Liver (tissue), 9 donors: Measurements from ENCODE around the gene ANKRD11. TPM values are rescaled to one million over a fixed set of nuclear protein-coding genes. Genes with fewer than 3 reads are reported as not detected.
"Not testable (repeated sequence)": the region's sequence is repeated elsewhere in the genome, so short reads cannot be mapped to it uniquely, and the experiment has no call there.

Experiments
- DNase-seq: peaks from one replicate; pipeline ENCODE4 v3.0.0-alpha.2; 2017; ENCODE audit warnings: low spot score
- H3K27ac ChIP-seq, 2 donors: one replicate each; pipeline ENCODE4 v1.7.0; 2013; ENCODE audit warnings: inconsistent platforms in 2 of 2, low read length in 2 of 2, control low read depth in 1 of 2, low read depth in 1 of 2, mild to moderate bottlenecking in 1 of 2
- H3K27me3 ChIP-seq, 4 donors: one replicate each; pipeline versions ENCODE4 v1.6.1 to v1.7.0; 2013; ENCODE audit warnings: low read length in 3 of 4, inconsistent platforms in 1 of 4, mild to moderate bottlenecking in 1 of 4, moderate library complexity in 1 of 4; ENCODE audit not compliant: control insufficient read depth in 4 of 4, insufficient read depth in 4 of 4
- H3K36me3 ChIP-seq, 4 donors: one replicate each; pipeline versions ENCODE4 v1.6.1 to v1.7.0; 2013; ENCODE audit warnings: low read length in 3 of 4, mild to moderate bottlenecking in 3 of 4, low read depth in 1 of 4, moderate library complexity in 1 of 4; ENCODE audit not compliant: control insufficient read depth in 4 of 4, insufficient read depth in 3 of 4
- H3K4me1 ChIP-seq, 4 donors: one replicate each; pipeline versions ENCODE4 v1.6.1 to v1.7.0; 2013; ENCODE audit warnings: low read length in 3 of 4, mild to moderate bottlenecking in 3 of 4, moderate library complexity in 1 of 4; ENCODE audit not compliant: control insufficient read depth in 4 of 4, insufficient read depth in 4 of 4
- H3K4me3 ChIP-seq, 3 donors: one replicate each; pipeline versions ENCODE4 v1.6.1 to v1.7.0; 2013; ENCODE audit warnings: low read length in 3 of 3, control low read depth in 1 of 3, low read depth in 1 of 3, mild to moderate bottlenecking in 1 of 3
- H3K9ac ChIP-seq, 2 donors: one replicate each; pipeline ENCODE4 v1.7.0; 2013; ENCODE audit warnings: low read length in 2 of 2, mild to moderate bottlenecking in 2 of 2, moderate library complexity in 2 of 2, control low read depth in 1 of 2, low read depth in 1 of 2
- H3K9me3 ChIP-seq, 4 donors: one replicate each; pipeline versions ENCODE4 v1.6.1 to v1.7.0; 2013; ENCODE audit warnings: low read length in 3 of 4; ENCODE audit not compliant: control insufficient read depth in 4 of 4
- EGR1 ChIP-seq, 2 donors: IDR thresholded peaks; 2 replicates each; pipeline ENCODE4 v1.6.1; 2016 to 2018; ENCODE audit warnings: antibody characterized with exemption in 2 of 2, low read depth in 2 of 2
- FOXA1 ChIP-seq: IDR thresholded peaks from 2 replicates; pipeline ENCODE4 v1.6.1; 2016; ENCODE audit warnings: antibody characterized with exemption
- FOXA2 ChIP-seq: IDR thresholded peaks from 2 replicates; pipeline ENCODE4 v1.6.1; 2016; ENCODE audit warnings: antibody characterized with exemption
- GABPA ChIP-seq, 2 donors: IDR thresholded peaks in 1 of 2; conservative IDR thresholded peaks in 1 of 2; 2 replicates each; pipeline ENCODE4 v1.6.1; 2016; ENCODE audit warnings: antibody characterized with exemption in 2 of 2, mild to moderate bottlenecking in 1 of 2, moderate library complexity in 1 of 2
- HNF4A ChIP-seq, 2 donors: conservative IDR thresholded peaks; 2 replicates each; pipeline ENCODE4 v1.6.1; 2016; ENCODE audit warnings: antibody characterized with exemption in 2 of 2, mild to moderate bottlenecking in 2 of 2
- HNF4G ChIP-seq: IDR thresholded peaks from 2 replicates; pipeline ENCODE4 v1.6.1; 2016; ENCODE audit warnings: antibody characterized with exemption
- JUND ChIP-seq, 2 donors: IDR thresholded peaks; 2 replicates each; pipeline ENCODE4 v1.6.1; 2016; ENCODE audit warnings: antibody characterized with exemption in 2 of 2
- MAX ChIP-seq: IDR thresholded peaks from 2 replicates; pipeline ENCODE4 v1.6.1; 2016; ENCODE audit warnings: antibody characterized with exemption
- NR2F2 ChIP-seq: IDR thresholded peaks from 2 replicates; pipeline ENCODE4 v1.6.1; 2016; ENCODE audit warnings: antibody characterized with exemption
- RAD21 ChIP-seq, 2 donors: IDR thresholded peaks; 2 replicates each; pipeline ENCODE4 v1.6.1; 2016; ENCODE audit warnings: antibody characterized with exemption in 2 of 2, mild to moderate bottlenecking in 2 of 2
- RXRA ChIP-seq, 2 donors: IDR thresholded peaks; 2 replicates each; pipeline ENCODE4 v1.6.1; 2017 to 2018; ENCODE audit warnings: antibody characterized with exemption in 2 of 2, mild to moderate bottlenecking in 1 of 2
- SP1 ChIP-seq: IDR thresholded peaks from 2 replicates; pipeline ENCODE4 v1.6.1; 2018; ENCODE audit warnings: antibody characterized with exemption, mild to moderate bottlenecking
- TAF1 ChIP-seq: conservative IDR thresholded peaks from 2 replicates; pipeline ENCODE4 v1.6.1; 2016; ENCODE audit warnings: antibody characterized with exemption, mild to moderate bottlenecking
- YY1 ChIP-seq: IDR thresholded peaks from 2 replicates; pipeline ENCODE4 v1.6.1; 2016; ENCODE audit warnings: antibody characterized with exemption, mild to moderate bottlenecking
- ZBTB33 ChIP-seq: IDR thresholded peaks from 2 replicates; pipeline ENCODE4 v1.6.1; 2016; ENCODE audit warnings: antibody characterized with exemption
- WGBS: extraction: QIAGEN DNeasy Blood & Tissue Kit; methylation state at CpG from one replicate; pipeline ENCODE4 v1.1.7; 2013; 5-methylcytosine and 5-hydroxymethylcytosine counted together
- polyA plus RNA-seq, 2 donors: library from polyadenylated mRNA; stranded (reverse) in 1 of 2; unstranded in 1 of 2; fragments of 200-250 nt in 1 of 2; fragments of >200 nt in 1 of 2; fragmentation: Nextera tagmentation in 1 of 2; extraction: Ambion mirVana in 1 of 2; gene quantifications; one replicate each; pipeline versions ENCODE4 v1.2.1 to v1.2.3, GENCODE V29; 2013 to 2015
- total RNA-seq, 2 donors: library from RNA; depleted of rRNA; stranded (reverse); fragments of >200 nt; gene quantifications; one replicate each; pipeline ENCODE4 v1.2.3, GENCODE V29; 2014
- TF ChIP-seq, protein P1 (sequence below): IDR thresholded peaks from 2 replicates; pipeline ENCODE4 v1.6.1; 2016; ENCODE audit warnings: antibody characterized with exemption, mild to moderate bottlenecking
- TF ChIP-seq, protein P2 (sequence below): fragments of 150-350 bp; IDR thresholded peaks from 2 replicates; pipeline ENCODE4 v1.5.1; 2017; ENCODE audit warnings: improper control_type of control experiment, low read depth, low read length; ENCODE audit not compliant: missing input control
- TF ChIP-seq, protein P3 (sequence below): IDR thresholded peaks from 2 replicates; pipeline ENCODE4 v1.6.1; 2016; ENCODE audit warnings: antibody characterized with exemption
- donor health status: healthy.
- donor health status: healthy.
- donor health status: healthy.
- donor health status: healthy.
- donor health status: healthy.

ANKRD11 gene
- total and polyA plus RNA-seq, 4 donors, result 16.3 to 55.1 (median 28.0) TPM

GRCh38 chr16:89363621-89364393 is 126.6 kb downstream of the ANKRD11 start:
- WGBS, result 61% methylated on average over 12 of the region's 12 CpGs
- Histone ChIP-seq H3K9me3 (no peaks in the 10 kb centered on the region), H3K4me1 (peaks cover 8 to 60% (median 46%) of the 10 kb centered on the region in 4 donors), H3K36me3 (peaks cover 0 to 3% (median 0%) of the 10 kb centered on the region in 4 donors), H3K9ac (no peak overlapping the region), H3K27ac (no peak overlapping the region), H3K27me3 (no peaks in the 10 kb centered on the region), H3K4me3 (no peak overlapping the region)
- TF ChIP-seq NR2F2, result no peak
- TF ChIP-seq EGR1 (IDR thresholded peaks at IDR 0.05; ENCODE audit: low read depth in 2 of 2), result no peak
- no peak for TF ChIP-seq MAX
- no peak for TF ChIP-seq FOXA2
- TF ChIP-seq JUND (IDR thresholded peaks at IDR 0.05), result no peak
- TF ChIP-seq, protein P1, sequence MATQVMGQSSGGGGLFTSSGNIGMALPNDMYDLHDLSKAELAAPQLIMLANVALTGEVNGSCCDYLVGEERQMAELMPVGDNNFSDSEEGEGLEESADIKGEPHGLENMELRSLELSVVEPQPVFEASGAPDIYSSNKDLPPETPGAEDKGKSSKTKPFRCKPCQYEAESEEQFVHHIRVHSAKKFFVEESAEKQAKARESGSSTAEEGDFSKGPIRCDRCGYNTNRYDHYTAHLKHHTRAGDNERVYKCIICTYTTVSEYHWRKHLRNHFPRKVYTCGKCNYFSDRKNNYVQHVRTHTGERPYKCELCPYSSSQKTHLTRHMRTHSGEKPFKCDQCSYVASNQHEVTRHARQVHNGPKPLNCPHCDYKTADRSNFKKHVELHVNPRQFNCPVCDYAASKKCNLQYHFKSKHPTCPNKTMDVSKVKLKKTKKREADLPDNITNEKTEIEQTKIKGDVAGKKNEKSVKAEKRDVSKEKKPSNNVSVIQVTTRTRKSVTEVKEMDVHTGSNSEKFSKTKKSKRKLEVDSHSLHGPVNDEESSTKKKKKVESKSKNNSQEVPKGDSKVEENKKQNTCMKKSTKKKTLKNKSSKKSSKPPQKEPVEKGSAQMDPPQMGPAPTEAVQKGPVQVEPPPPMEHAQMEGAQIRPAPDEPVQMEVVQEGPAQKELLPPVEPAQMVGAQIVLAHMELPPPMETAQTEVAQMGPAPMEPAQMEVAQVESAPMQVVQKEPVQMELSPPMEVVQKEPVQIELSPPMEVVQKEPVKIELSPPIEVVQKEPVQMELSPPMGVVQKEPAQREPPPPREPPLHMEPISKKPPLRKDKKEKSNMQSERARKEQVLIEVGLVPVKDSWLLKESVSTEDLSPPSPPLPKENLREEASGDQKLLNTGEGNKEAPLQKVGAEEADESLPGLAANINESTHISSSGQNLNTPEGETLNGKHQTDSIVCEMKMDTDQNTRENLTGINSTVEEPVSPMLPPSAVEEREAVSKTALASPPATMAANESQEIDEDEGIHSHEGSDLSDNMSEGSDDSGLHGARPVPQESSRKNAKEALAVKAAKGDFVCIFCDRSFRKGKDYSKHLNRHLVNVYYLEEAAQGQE, result no peak
- no peak for TF ChIP-seq RAD21 (IDR thresholded peaks at IDR 0.05)
- no peak for TF ChIP-seq GABPA (IDR thresholded peaks at IDR 0.05 in 1 of 2, conservative IDR thresholded peaks at IDR 0.05 in 1 of 2)
- TF ChIP-seq FOXA1, result no peak
- no peak for TF ChIP-seq HNF4G
- TF ChIP-seq, protein P2, sequence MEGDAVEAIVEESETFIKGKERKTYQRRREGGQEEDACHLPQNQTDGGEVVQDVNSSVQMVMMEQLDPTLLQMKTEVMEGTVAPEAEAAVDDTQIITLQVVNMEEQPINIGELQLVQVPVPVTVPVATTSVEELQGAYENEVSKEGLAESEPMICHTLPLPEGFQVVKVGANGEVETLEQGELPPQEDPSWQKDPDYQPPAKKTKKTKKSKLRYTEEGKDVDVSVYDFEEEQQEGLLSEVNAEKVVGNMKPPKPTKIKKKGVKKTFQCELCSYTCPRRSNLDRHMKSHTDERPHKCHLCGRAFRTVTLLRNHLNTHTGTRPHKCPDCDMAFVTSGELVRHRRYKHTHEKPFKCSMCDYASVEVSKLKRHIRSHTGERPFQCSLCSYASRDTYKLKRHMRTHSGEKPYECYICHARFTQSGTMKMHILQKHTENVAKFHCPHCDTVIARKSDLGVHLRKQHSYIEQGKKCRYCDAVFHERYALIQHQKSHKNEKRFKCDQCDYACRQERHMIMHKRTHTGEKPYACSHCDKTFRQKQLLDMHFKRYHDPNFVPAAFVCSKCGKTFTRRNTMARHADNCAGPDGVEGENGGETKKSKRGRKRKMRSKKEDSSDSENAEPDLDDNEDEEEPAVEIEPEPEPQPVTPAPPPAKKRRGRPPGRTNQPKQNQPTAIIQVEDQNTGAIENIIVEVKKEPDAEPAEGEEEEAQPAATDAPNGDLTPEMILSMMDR, result no peak
- no peak for TF ChIP-seq HNF4A (conservative IDR thresholded peaks at IDR 0.05)
- TF ChIP-seq, protein P3, sequence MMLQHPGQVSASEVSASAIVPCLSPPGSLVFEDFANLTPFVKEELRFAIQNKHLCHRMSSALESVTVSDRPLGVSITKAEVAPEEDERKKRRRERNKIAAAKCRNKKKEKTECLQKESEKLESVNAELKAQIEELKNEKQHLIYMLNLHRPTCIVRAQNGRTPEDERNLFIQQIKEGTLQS, result no peak
- TF ChIP-seq YY1, result no peak
- no peak for TF ChIP-seq ZBTB33
- no peak for TF ChIP-seq RXRA (IDR thresholded peaks at IDR 0.05)
- TF ChIP-seq SP1, result no peak
- TF ChIP-seq TAF1, result no peak
- no peak for DNase-seq

DNA sequence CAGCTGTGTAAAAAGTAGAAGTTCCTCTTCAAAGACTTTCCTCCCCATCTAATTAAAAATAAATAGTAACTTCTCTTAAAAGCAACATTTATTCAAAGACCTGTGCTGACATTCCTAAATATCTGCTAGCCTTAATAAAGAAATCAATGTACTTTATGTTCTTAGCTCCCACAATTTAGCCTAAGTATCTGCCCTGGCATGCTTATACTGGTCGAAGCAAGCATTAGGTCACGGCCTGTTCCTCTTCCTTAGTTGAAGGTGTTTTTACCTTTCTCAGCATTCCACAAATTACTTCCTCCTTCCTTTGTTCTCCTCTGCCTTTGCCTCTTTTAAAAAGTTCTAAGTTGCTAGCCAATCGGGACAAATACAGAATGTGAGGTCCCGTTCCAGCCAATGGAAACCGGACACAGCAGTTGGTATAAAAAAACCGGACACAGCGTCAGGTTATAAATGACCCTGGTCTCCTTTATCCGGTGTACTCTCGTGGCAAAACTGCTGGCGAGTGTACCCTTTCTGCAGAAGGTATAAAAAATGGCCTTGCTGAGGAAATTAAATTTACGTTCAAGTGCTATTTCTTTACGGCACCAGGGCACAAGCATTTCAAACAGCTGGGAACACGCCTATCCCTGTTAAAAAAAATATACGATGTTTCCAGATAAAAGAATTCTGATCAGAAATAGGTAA is 127.7 kb downstream of the ANKRD11 start:
- not testable (repeated sequence) for DNase-seq, H3K4me3 ChIP-seq, H3K27ac ChIP-seq, H3K9me3 ChIP-seq, H3K9ac ChIP-seq, H3K36me3 ChIP-seq, H3K27me3 ChIP-seq
- peaks cover 15 to 70% (median 52%) of the 10 kb centered on the region in 4 donors for H3K4me1 ChIP-seq
- 87% methylated on average over 12 of the region's 14 CpGs for WGBS
